Panc1 (cell line): Measurements from ENCODE around the gene LRPPRC. TPM values are rescaled to one million over a fixed set of nuclear protein-coding genes. Genes with fewer than 3 reads are reported as not detected.

Experiments used
- ATAC-seq: fragments of 200-7000 bp; cut with Tn5 transposase; 2 replicates; pipeline ENCODE4 v1.9.1; 2020; ENCODE audit warnings: mild to moderate bottlenecking, moderate library complexity
- BruUV-seq: library from RNA; stranded (reverse); fragments of 400-500 nt; replicated peaks from 2 replicates; lab custom pipeline; 2021; lab: Mats Ljungman, UMichigan
- CTCF ChIA-PET: fragments of 300-600 bp; sonication (Branson Sonifier 250); formaldehyde crosslinking; loops from one replicate; lab custom pipeline; 2022; ENCODE audit warnings: antibody characterized with exemption; lab: Charles Lee
- POLR2A ChIA-PET: fragments of 300-600 bp; sonication (Branson Sonifier 250); formaldehyde crosslinking; loops from one replicate; lab custom pipeline; 2022; ENCODE audit warnings: antibody characterized with exemption; lab: Charles Lee
- DNase-seq: peaks from one replicate; pipeline ENCODE4 v3.0.0-alpha.2; 2010; ENCODE audit warnings: low read depth, low spot score
- H3K27ac ChIP-seq: 2 replicates; pipeline ENCODE4 v1.5.1; 2011; ENCODE audit warnings: mild to moderate bottlenecking, low read length, inconsistent platforms
- H3K27me3 ChIP-seq: fragments of 200-500 bp; sonication (Bioruptor generic); 2 replicates; pipeline ENCODE4 v1.6.0; 2014; ENCODE audit warnings: low read length, inconsistent platforms; ENCODE audit not compliant: control insufficient read depth, insufficient read depth
- H3K36me3 ChIP-seq: fragments of 200-500 bp; sonication (Bioruptor generic); 2 replicates; pipeline ENCODE4 v1.5.1; 2014; ENCODE audit warnings: inconsistent platforms, mild to moderate bottlenecking, low read length, moderate library complexity; ENCODE audit not compliant: control insufficient read depth, insufficient read depth
- H3K4me1 ChIP-seq: 2 replicates; pipeline ENCODE4 v1.5.1; 2011; ENCODE audit warnings: inconsistent platforms, mild to moderate bottlenecking, low read length, moderate library complexity; ENCODE audit not compliant: control insufficient read depth, insufficient read depth
- H3K4me3 ChIP-seq, 2 experiments: 2 replicates each; pipeline ENCODE4 v1.5.1; 2011 to 2012; ENCODE audit warnings: low read depth in 2 of 2, low read length in 2 of 2, mild to moderate bottlenecking in 2 of 2, inconsistent platforms in 1 of 2, moderate library complexity in 1 of 2
- H3K9me3 ChIP-seq: fragments of 200-500 bp; sonication (Bioruptor generic); 2 replicates; pipeline ENCODE4 v1.5.1; 2014; ENCODE audit warnings: low read depth, mild to moderate bottlenecking, inconsistent platforms, low read length, moderate library complexity; ENCODE audit not compliant: control insufficient read depth, insufficient read depth
- CTCF ChIP-seq: fragments of 450-650 bp; IDR thresholded peaks from 2 replicates; pipeline ENCODE4 v1.5.1; 2017; ENCODE audit warnings: mild to moderate bottlenecking
- POLR2AphosphoS5 ChIP-seq: IDR thresholded peaks from 2 replicates; pipeline ENCODE4 v1.6.1; 2012; ENCODE audit warnings: mild to moderate bottlenecking, low read depth, low read length, moderate library complexity
- REST ChIP-seq, 2 experiments: IDR thresholded peaks; 2 replicates each; pipeline ENCODE4 v1.6.1; 2011 to 2012; ENCODE audit warnings: low read depth in 2 of 2, control low read depth in 1 of 2, low read length in 1 of 2, mild to moderate bottlenecking in 1 of 2, moderate library complexity in 1 of 2; ENCODE audit not compliant: insufficient read depth in 1 of 2
- SIN3A ChIP-seq: IDR thresholded peaks from 2 replicates; pipeline ENCODE4 v1.6.1; 2012; ENCODE audit warnings: low read depth, mild to moderate bottlenecking, low read length, moderate library complexity, borderline replicate concordance; ENCODE audit not compliant: insufficient read depth
- TCF7L2 ChIP-seq: IDR thresholded peaks from 2 replicates; pipeline ENCODE4 v1.6.1; 2011; ENCODE audit warnings: mild to moderate bottlenecking, low read depth, low read length, inconsistent platforms
- in situ Hi-C: cut with HindIII; loops from 2 replicates; pipeline ENCODE4 v1.10.0; 2016; ENCODE audit warnings: low sequenced_read_pairs, low pct_unique_long_range_greater_than_20kb
- intact Hi-C: fragments of 100-400 bp; cut with micrococcal nuclease; formaldehyde crosslinking; loops from one replicate; pipeline ENCODE4 v1.10.0; 2022; ENCODE audit not compliant: unreplicated experiment
- total RNA-seq: library from RNA; stranded (reverse); gene quantifications from one replicate; pipeline ENCODE4 v1.2.1, GENCODE V29; 2021; ENCODE audit not compliant: unreplicated experiment

LRPPRC gene
- total RNA-seq, 1 experiment from 2014 or later: 207 TPM

DNA sequence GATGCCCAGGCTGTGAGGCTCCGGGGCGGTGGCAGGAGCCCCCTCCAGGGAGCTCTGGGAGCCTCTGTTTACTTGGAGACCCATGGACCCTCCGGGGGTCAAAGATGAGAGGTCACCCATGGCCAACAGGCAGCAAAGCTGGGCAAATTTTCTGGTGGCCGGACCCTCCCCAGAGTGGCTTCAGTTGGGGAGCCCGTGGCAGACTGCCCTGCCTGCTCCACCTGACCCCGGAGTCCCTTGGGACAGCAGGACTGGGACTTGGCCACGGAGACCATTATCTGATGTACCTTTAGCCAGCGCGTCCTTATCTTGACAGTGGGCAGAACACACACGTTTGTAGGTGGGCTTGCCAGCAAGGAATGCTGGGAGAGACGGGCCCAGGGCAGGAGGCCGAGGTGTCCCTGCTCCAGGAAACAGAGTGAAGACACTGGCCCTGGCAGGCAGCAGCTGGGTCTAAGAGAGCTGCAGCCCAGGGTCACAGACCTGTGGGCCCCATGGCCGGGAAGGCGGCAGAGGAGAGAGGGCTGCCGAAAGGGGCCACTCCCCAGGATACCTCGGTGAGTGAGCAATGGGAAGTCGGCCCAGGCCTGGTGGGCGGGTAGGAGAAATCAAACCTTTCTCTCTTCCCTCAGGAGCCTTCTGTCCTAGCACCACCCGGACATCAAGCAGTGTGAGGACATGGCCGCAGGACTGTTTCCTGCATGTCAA lies 157.1 kb downstream of the LRPPRC start, which contains the start of the genes ABCG5 and ABCG8:
Gene ABCG5 (minus strand): TSS at position 280 of the 708 bp plus-strand sequence. CDS start 160 bp downstream, at position 120.
Gene ABCG8 (plus strand): TSS at position 412 of the 708 bp plus-strand sequence. CDS start 83 bp downstream, at position 495.
- in situ Hi-C loops (no loop called here), intact Hi-C loops (no loop called here)
- Histone ChIP-seq H3K9me3 (no peaks in the 10 kb centered on the region), H3K4me3 (no peak within 1 kb of the TSS), H3K36me3 (no peaks in the 10 kb centered on the region), H3K27me3 (no peaks in the 10 kb centered on the region), H3K27ac (no peak within 1 kb of the TSS), H3K4me1 (no peaks in the 10 kb centered on the region)
- DNase-seq (no peak), ATAC-seq (no peak)
- TF ChIP-seq POLR2AphosphoS5 (no peak), REST (IDR thresholded peaks at IDR 0.05; ENCODE audit: insufficient read depth in 1 of 2, low read depth in 2 of 2, low read length in 1 of 2) (no peak), TCF7L2 (no peak), CTCF (no peak), SIN3A (no peak)
- ChIA-PET CTCF (no interaction called here), POLR2A (no interaction called here)
- BruUV-seq: no TSS peak

DNA sequence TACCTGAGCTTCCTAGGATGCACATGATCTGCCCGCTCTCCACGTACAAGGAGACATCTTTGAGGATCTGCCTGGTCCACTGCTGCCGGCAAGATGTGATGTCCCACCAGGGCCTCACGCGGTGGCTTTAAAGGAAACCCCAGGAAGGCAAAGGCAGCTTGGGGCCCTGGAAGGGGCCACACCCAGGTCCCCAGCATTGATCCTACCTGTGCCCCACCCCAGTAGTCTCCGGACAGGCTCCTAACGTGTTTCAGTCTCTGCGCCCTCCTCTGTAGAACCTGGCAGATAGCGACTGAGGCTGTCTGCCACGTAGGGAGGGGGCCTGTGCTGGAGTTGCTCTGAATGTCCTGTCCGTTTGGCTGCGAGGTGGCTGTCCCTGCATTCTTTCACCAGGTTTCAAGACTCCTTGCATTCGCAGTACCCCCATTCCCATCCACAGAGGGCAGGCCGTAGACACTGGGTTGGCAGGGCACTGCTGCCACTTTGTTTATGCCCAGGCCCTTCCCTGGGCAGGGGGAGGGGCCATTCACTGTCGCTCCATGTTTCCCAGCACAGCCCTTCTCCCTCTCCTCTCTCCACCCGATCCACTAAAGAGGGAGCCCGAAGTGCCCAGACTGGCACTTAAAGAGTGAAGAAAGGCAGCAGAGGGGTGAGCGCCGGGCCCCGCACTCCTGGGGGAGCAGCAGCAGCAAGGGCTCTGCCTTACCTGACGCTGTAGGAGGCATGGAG lies 157.8 kb downstream of the LRPPRC start:
- POLR2A ChIA-PET: no interaction called here
- TF ChIP-seq CTCF (no peak), REST (IDR thresholded peaks at IDR 0.05; ENCODE audit: insufficient read depth in 1 of 2, low read depth in 2 of 2, low read length in 1 of 2) (no peak), TCF7L2 (no peak), SIN3A (no peak), POLR2AphosphoS5 (no peak)
- Histone ChIP-seq H3K27ac (no peak overlapping the region), H3K4me3 (no peak overlapping the region), H3K27me3 (no peaks in the 10 kb centered on the region), H3K4me1 (no peaks in the 10 kb centered on the region), H3K36me3 (no peaks in the 10 kb centered on the region), H3K9me3 (no peaks in the 10 kb centered on the region)
- DNase-seq (no peak), ATAC-seq (no peak)
- in situ Hi-C loops: no loop called here
- intact Hi-C loops: no loop called here
- CTCF ChIA-PET: no interaction called here
- no TSS peak for BruUV-seq
